NB4 (cell line): ENCODE results near the gene CERS1.
"Not testable (repeated sequence)": the region's sequence is repeated elsewhere in the genome, so short reads cannot be mapped to it uniquely, and the experiment has no call there.

Experiments used
- TF ChIP-seq, protein P1 (sequence below): IDR thresholded peaks from one replicate; pipeline ENCODE4 v1.5.1; 2012; ENCODE audit warnings: low read depth, low read length
- TF ChIP-seq, protein P2 (sequence below): IDR thresholded peaks from 2 replicates; pipeline ENCODE4 v1.6.1; 2011; ENCODE audit warnings: low read depth, low read length

DNA sequence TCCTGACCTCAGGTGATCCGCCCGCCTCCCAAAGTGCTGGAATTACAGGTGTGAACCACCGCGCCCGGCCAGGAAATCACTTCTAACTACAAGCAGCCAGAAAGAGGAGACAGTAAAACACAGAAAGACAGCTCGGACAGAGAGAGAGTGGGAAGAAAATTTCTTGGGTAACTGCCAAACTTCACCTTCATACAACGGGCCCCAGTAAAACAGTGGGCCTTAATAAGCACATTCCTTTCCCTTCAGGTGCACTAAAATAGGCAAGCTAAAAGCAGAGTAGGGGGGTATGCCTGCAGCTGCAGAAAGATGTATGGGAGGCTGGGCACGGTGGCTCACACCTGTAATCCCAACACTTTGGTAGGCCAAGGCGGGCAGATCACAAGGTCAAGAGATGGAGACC lies 21.6 kb upstream of the CERS1 start:
- TF ChIP-seq, protein P1, sequence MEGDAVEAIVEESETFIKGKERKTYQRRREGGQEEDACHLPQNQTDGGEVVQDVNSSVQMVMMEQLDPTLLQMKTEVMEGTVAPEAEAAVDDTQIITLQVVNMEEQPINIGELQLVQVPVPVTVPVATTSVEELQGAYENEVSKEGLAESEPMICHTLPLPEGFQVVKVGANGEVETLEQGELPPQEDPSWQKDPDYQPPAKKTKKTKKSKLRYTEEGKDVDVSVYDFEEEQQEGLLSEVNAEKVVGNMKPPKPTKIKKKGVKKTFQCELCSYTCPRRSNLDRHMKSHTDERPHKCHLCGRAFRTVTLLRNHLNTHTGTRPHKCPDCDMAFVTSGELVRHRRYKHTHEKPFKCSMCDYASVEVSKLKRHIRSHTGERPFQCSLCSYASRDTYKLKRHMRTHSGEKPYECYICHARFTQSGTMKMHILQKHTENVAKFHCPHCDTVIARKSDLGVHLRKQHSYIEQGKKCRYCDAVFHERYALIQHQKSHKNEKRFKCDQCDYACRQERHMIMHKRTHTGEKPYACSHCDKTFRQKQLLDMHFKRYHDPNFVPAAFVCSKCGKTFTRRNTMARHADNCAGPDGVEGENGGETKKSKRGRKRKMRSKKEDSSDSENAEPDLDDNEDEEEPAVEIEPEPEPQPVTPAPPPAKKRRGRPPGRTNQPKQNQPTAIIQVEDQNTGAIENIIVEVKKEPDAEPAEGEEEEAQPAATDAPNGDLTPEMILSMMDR: not testable (repeated sequence)
- TF ChIP-seq, protein P2, sequence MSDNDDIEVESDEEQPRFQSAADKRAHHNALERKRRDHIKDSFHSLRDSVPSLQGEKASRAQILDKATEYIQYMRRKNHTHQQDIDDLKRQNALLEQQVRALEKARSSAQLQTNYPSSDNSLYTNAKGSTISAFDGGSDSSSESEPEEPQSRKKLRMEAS: not testable (repeated sequence)
